CD4-positive, alpha-beta T cell treated with Interleukin-12 subunit alpha and Interleukin-12 subunit beta, for 1 hour (primary cell): ENCODE results near the gene PROM2.
A peak's percentile ranks its signal among the peaks of the same experiment; 100 is the strongest.
"Not testable (repeated sequence)": the region's sequence is repeated elsewhere in the genome, so short reads cannot be mapped to it uniquely, and the experiment has no call there.

Experiments
- DNase-seq: peaks from one replicate; pipeline ENCODE4 v3.0.0-alpha.2; 2020

Gene PROM2, protein sequence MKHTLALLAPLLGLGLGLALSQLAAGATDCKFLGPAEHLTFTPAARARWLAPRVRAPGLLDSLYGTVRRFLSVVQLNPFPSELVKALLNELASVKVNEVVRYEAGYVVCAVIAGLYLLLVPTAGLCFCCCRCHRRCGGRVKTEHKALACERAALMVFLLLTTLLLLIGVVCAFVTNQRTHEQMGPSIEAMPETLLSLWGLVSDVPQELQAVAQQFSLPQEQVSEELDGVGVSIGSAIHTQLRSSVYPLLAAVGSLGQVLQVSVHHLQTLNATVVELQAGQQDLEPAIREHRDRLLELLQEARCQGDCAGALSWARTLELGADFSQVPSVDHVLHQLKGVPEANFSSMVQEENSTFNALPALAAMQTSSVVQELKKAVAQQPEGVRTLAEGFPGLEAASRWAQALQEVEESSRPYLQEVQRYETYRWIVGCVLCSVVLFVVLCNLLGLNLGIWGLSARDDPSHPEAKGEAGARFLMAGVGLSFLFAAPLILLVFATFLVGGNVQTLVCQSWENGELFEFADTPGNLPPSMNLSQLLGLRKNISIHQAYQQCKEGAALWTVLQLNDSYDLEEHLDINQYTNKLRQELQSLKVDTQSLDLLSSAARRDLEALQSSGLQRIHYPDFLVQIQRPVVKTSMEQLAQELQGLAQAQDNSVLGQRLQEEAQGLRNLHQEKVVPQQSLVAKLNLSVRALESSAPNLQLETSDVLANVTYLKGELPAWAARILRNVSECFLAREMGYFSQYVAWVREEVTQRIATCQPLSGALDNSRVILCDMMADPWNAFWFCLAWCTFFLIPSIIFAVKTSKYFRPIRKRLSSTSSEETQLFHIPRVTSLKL

DNA sequence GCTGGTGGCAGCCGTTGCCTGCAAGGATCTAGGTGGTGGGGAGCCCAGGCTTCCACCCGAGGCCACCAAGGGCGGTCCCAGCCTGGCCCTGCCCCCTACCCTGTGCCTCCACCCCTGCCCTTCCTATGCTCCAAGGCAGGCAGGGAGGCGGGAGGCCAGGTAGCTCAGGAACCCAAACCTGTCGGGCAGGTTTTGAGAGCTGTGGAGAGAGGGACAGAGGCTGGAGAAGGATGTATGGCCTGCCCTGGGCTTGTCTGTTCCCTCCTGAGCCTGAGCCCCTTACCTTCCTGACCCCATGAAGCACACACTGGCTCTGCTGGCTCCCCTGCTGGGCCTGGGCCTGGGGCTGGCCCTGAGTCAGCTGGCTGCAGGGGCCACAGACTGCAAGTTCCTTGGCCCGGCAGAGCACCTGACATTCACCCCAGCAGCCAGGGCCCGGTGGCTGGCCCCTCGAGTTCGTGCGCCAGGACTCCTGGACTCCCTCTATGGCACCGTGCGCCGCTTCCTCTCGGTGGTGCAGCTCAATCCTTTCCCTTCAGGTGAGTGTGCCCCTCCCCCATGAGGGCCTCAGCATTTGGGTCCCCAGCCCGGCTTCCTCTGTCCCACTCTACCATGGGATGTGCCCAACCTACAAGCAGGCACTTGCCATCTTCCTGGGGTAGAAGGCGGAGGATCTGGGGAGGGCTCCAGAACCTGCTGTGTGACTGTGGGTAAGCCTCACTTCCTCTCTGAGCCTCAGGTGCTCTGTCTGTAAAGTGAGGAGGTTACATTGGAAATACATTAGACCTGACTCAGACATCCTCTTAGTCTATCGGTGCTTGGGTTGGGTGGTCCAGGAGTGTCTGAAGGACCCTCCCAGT lies at the start of gene PROM2:
Gene PROM2, plus strand, starts transcription at position 159 of the 860 bp plus-strand sequence. Its CDS starts 137 bp downstream, at position 296.
- DNase-seq: no peak

DNA sequence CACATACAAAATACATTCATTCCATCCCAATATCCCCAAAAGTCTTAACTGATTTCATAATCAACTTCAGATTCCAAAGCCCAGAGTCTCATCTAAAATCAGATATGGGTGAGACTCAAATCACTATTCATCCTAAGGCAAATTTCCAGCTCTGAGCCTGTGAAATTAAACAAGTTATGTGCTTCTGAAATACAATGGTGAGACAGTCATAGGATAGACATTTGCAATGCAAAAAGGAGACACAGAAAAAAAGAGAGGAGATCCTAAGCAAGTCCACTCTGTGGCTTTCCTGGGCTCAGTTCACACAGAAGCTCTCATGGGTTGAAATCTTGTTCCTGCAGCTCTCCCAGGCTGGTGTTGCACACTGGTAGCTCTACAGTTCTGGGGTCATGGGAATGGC lies 48.6 kb upstream of the PROM2 start:
- no peak for DNase-seq

DNA sequence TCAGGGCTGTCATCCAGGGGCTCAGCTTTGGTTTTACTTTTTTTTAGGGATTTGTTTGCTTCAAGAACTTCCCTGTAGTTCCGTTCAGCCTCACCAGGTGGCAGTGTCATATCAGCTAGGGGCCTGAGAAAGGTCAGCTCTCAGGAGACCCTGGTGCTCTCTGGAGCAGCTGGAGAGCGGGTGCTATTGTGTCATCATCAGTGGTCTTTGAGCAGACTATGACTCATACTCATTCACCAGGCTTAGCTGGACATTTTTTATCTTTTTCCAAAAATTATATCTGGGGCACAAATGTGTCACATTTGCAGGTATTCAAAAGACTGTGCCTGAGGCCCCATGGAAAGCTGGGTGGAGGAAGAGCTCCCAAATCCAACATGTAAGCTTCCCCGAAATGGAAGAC lies 42.5 kb upstream of the PROM2 start:
- peak; percentile 3 for DNase-seq

DNA sequence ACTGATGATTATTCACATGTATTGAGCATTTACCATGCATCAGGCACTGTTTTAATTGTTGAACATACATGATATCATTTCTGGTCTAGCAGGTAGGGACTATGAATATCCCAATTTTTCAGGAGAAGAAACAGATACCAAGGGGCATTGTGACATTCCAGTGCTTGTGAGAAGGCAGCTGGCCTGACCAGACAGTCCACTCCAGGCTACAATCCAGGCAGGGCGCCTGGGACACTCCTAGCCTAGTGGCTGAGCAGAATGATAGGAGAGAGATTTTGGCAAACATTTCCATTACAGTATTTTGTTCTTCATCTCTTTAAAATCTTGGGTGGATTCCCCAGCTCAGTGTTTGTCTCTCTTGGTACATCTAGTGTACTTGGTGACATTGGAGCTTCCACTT lies 42.0 kb upstream of the PROM2 start:
- no peak for DNase-seq

DNA sequence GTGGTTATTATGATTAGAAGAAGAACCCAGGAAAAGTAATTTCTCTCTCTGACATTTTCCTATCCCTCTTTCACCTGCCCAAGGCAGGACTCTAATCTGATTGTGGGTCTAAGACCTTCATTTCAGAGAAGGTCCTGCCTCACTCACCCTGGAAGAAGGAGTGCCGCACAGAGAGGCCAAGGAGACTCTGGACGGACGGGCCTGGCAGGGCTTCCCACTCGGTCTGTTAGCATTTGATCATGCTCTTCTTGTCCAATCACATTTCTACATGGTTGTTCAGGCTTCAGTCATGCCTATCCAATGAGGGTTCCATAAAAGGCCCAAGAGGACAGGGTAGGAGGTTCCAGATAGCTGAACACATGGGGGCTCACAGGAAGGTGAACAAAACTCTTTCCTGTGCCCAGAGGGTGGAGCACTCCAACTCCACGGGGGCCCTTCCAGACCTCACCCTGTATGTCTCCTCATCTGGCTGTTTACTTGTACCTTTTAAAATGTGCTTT lies 39.9 kb upstream of the PROM2 start:
- no peak for DNase-seq

DNA sequence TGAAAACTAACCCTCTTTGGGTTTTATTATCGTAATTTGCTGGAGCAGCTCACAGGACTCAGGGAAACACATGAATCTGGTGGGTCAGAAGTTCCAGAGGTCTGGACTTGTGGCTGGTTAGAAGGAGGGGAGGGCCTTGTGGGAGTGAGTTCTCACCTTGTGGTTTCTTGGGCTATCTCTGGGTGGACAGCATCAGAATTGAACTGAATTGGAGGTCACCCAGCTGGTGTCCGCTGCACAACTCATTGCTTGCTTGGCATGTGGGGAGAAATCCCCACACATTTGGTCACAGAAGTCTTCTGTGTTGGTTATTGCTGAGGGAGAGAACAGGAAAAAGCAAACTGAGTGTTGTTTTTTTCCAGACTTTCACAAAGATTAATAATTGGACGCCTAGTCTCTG lies 39.4 kb upstream of the PROM2 start:
- DNase-seq: no peak

DNA sequence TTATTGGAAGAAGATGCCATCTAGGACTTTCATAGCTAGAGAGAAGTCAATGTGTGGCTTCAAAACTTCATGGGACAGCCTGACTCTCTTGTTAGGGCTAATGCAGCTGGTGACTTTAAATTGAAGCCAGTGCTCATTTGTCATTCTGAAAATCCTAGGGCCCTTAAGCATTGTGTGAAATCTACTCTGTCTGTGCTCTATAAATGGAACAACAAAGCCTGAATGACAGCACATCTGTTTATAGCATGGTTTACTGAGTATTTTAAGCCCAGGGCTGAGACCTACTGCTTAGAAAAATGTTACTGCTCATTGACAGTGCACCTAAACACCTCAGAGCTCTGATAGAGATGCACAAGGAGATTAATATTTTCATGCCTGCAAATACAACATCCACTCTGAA lies 36.1 kb upstream of the PROM2 start:
- no peak for DNase-seq

DNA sequence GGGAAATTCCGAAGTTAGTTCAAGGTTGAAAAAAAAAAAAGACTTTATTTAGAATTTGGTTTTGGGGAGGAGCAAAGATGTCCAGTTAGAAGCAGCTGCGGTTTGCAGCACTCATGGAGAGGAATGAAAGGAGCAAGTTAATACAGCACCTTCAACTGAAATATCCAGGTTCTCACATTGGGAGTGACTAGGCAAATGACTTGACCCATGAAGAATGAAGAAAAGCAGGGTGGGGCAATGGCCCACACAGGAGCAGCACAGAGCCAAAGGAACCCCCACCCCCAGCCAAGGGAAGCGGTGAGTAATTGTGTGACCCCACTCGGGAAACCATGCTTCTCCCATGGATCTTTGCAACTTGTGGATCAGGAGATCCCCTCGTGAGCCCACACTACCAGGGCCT lies 34.2 kb upstream of the PROM2 start:
- DNase-seq: no peak

DNA sequence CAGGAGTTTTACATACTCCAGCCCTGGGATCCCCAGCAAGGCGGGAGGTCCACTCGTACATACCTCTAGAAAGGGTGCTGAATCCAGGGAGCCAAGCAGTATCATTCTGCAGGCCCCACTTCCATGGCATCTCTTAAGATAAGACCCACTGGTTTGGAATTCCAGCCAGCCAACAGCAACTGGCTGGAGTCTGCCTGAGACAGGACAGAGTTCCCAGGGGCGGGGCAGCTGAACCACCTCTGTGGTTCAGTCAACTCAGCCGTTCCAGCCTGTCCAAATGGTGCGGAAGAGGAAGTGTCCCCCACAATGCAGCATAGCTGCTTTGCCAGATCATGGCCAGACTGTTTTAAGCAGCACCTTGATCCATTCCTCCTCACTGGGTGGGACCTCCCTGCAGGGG lies 33.7 kb upstream of the PROM2 start:
- no peak for DNase-seq

DNA sequence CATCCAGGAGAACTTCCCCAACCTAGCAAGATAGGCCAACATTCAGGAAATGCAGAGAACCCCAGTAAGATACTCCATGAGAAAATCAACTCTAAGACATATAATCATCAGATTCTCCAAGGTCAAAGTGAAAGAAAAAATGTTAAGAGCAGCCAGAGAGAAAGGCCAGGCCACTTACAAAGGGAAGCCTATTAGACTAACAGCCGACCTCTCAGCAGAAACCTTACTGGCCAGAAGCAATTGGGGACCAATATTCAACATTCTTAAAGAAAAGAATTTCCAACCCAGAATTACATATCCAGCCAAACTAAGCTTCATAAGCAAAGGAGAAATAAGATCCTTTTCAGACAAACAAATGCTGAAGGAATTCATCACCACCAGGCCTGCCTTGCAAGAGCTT lies 32.2 kb upstream of the PROM2 start:
- not testable (repeated sequence) for DNase-seq

DNA sequence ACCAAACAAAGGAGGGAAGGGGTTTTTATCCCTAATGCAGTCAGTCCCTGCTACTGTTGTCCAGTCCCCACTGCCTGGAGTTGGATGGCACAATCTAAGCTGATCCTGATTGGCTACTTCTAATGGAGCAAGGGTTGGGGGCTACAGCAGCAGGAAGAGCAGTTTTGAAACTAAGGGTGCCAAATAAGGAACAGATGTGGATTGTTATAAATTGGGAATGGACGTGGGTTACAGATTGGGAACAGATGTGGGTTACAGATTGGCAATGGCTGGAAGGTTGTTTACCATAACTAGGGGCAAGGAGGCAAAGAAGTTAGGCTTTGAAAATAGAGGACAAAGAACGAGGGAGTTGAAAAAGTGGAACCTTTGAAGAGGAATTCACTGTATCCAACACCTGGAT lies 16.0 kb upstream of the PROM2 start:
- no peak for DNase-seq

DNA sequence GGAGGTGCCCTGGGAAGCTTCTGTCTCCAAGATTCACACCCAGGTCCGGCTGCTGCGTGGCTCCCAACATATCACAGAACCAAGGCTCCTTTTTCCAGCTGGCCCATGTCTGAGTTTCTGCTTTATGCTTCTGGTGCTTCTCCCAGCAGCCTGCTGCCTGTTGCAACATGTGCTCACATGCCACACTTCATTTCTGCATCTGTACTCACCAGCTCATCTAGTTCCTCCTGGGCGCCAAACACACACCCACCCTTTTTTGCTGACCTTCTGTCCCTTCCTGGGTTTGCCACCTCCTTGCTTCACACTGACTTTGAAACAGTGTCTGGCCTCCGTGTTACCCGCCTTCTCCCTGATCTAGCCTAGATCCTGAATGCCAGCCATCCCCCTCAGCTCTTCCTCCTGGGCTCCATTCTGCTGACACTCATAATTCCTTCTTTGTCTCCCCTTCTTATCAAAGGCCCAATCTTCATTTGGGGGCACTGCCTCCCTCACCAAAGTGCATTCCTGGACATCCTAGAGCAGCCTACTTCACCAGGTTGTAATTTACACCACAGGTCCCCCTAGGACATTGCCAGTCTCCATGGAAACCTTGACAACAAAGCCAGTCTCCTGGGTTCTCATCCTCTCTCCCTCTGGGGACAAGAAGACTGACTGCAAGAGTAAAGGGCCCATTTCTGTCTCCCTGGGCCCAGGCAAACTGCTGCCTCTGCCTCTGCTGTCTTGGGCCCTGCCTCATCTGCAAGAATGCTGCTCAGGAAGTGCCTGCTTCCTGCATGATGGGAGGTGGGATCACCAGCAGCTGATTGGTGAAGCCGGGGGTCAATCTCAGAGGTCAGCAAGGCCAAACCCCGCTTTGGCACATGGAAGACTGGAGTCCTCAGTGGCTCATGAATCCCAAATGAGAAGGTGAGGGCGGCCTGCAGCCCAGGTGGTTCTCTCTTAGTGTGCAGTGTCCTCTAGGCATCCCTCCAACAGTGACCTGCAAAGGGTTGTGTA lies 13.9 kb upstream of the PROM2 start:
- no peak for DNase-seq

DNA sequence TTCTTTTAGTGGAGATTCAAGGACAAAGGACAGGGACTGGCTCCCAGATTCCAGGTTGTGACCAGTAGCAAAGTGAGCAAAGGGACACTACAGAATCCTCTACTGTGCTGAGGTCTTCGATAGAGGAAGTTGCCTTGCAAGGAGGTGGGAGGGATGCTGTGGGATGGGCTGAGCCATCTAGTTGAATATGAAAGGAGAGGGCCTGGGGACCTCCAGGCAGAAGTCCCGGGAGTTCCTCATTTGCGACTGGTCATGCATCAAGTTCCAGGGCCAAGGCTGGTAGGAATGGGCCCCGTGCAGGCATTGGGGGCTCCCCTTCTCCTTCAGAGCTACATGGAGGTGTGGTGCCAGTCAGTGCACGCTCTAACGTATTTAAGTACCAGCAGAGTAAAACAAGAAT lies 12.6 kb upstream of the PROM2 start:
- DNase-seq: no peak

DNA sequence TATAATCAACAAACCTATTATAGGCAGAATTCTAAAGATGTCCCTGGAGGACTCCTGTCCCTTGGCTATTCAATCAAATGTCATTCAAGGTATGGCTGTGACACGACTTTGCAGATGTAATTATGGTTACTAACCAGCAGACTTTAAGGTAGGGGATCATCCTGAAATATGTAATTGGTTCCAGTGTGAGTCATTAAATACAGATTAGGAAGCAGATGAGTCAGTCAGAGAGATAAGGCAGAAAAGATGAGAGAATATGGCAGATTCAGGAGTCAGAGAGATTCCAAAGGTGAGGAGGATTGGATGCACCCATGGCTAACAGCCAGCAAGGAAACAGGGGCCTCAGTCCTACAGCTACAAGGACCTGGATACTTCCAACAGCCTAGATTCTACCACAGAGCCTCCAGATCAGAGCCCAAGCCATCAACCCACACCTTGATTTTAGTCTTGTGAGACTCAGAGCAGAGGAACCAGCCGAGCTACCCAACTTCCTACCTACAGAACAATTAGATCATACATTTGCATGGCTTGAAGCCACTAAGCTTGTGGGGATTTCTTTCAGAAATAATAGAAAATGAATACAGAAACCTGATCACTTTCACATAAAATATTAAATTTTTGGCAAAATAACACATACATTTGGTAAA lies 11.2 kb upstream of the PROM2 start:
- DNase-seq: no peak

DNA sequence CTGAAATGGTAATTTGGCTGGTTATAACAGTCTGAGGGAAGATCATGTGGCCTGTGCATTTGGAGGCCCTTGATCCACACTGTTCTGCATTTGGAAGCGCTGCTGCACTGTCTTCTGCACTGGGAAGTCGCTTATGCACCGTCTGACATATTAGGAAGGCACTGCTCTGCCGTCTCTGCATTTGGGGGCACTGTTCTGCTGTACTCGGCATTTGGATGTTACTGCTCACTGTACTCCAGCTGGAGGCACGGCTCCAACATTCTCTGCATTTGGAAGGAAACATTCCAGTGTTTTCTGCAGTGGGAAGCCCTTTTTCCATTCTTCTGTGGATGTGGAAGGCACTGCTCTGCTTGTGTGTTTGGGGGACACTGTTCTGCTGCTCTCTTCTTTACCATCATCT lies 9.6 kb upstream of the PROM2 start:
- no peak for DNase-seq

DNA sequence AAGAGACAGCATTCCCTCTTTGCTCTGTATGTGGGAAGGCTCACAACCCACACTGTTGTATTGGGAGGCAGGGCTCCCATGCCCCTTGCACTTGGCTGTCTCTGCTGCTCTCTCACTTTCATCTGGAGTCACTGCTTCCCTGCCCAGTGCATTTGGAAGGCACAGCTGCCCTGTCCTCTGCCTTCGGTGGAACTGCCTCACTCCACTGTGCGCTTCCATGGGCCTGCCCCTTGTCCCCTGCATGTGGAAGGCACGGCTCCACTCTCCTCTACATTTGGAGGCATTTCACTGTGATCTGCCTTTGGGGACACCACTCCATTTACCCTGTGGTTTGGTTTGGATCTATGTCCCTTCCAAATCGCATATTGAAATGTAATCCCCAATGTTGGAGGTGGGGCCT lies 9.1 kb upstream of the PROM2 start:
- DNase-seq: no peak

DNA sequence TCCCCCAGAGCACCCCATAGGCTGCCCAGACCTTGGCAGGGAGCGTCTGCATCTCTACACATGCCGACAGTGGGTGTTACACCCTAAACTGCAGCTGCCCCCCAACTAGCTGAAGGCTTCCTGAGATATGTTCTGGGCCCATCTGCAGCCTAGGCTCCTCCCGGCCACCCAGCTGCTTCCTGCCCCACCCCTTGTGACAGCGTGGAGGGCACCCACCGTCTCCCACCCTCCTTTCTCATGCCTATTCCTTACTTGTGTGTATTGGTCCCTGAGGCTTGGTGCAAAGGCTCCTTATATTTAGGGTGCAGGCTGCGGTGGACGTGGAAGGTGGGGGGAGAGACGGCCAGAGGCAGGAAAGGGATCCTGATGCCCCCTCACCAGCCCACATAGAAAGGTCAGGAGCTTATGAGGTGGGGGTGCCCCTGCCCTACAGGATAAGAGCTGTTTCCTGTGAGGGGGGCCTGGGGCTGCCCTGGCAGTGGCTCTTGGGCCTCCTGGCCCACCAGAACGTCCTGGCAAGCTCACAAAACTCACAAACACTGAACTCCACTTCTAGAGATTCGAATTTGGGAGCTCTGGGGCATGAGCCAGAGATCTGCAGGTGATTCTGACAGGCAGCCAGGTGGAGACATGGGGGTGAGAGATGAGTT lies 7.3 kb upstream of the PROM2 start:
- DNase-seq: no peak

DNA sequence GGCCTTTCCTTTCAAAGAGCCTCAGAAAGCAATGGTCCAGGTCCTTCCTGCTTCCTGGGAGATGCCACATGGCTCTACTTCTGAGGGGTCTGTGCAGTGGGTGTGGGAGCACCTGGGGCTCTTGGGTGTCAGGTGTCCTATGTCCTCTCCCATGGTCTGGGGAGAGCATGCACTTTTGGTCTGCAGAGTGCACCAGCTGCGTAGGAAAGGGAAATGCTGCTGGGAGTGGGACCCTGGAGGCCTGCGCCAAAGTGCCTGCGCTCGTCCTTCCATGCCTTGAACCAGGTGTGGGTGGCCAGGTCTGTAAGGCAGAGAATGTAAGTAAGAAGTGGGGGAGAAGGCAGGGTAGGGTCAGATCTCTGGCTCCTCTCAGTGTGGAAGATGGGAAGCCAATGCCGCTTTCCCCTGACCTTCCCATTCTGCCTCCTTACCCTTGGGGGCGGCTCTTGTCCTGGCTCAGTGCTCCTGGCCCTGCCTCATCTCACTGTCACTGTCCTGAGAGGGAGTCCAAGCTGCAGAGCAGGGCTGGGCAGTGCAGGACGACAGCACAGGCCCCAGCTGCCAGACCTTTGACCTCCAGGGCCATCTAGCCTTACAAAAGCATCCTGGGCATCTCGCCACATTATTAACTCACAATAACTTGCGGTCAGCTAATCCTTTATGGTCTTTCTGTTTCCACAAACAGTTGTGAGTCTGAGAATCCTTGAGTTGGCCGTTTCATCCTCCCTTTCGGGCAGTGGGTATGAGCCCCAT lies 6.6 kb upstream of the PROM2 start:
- no peak for DNase-seq

DNA sequence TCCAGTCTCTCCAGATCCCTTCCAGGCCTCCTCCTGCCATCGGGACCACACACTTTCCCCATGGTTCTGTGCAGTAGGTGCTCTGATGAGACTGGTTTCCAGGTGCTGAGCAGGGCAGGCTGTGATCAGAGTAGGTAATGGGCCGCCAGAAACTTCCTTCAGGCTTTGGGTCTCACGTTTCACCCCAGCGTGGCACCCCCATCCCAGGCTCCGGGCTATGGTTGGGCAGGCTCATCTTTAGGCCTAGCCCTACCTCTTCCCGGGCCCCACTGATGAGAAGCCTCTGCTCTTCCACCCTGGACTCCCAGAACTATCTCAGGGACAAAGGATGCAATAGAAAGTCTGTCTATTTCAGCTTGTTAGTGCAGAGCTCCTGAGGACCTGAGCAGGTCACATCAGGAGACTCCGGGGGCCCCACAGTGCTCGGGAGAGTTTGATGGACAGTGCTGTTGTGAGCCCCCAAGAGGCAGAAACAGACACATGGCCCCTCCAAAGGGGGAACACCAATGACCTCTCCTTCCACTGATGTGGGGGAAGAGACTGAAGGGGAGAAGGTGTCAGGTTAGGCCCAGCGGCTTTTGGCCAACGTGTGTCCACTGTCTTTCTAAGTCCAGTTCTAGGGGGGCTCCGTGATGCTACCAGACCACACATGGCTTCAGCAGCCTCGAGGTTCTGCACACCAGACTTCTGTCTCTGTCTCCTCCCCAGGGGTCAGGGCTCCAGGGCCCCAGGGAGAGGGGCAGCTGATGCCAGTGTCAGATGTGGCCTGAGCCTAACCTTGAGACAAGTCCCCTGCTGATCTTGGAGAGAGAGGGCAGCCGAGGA lies 5.8 kb upstream of the PROM2 start:
- no peak for DNase-seq
